ENCODE data around the gene RASGRF2.
"Not testable (repeated sequence)": the region's sequence is repeated elsewhere in the genome, so short reads cannot be mapped to it uniquely, and the experiment has no call there.

The RASGRF2 gene

DNA sequence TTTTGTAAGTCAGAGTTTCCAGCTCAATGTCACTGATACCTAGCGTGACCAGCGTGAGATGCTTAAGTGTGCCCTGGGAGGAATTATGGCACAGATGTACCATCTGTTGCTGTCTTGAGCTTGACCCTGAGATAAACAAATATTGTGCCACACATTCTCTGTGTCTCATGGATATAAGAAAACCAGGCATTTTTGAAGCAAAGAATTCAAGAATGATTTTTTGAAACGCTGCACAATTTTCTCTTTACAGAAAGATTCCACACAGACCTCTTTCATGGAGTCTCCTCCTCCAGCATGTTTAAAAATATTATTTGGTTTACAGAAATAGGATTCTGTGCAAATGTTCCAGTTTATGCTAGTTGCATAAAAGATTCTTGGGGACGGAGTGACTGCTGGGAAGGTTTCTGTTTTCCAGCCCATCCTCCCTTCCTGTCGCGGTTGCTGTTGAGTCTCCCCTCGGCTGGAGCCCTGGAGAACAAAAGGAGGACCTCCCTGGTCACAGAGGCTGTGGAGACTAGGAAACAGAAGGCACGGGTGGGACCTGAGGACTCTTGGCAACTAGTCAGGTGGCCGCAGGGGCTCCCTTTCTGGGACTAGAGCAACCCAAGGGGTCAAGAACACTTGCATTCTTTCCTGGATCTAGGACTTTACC is 120.8 kb downstream of the RASGRF2 start:
- no peak for DNase-seq

DNA sequence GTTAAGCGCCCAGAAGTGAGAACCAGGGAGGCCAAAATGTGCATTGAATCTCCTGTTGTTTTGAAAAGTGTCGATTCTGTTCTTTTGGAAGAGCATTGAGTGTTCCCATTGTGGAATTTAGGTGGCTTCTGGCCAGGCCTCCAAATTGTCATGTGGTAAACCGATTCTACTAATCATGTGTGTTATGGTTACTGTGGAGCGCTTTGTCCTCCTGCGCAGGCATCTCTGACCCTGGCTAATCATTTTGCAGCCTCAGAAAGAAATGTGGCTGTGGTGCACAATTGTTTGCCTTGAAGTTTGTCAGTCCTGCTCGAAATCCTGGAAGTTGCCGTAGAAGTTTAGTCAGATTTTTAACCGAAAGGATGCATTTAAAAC is 121.3 kb downstream of the RASGRF2 start:
- no peak for DNase-seq

DNA sequence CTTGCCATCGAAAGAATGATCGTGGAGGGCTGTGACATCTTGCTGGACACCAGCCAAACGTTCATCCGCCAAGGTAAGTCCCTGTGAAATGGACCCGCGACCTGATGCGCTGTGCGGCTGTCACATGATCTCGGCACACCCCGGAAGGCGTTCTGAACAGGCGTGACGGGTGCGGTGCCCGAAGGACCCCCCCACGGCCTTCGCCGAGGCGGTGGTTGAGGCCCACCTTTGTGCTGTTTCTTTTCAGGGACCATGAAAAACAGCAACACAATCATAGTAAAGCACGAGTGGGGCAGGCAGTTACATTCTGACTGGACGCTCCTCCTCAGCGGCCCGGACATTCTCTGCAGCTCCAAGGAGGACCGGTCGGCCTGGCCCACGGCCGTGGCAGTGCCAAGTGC is 126.7 kb downstream of the RASGRF2 start:
- DNase-seq = no peak

DNA sequence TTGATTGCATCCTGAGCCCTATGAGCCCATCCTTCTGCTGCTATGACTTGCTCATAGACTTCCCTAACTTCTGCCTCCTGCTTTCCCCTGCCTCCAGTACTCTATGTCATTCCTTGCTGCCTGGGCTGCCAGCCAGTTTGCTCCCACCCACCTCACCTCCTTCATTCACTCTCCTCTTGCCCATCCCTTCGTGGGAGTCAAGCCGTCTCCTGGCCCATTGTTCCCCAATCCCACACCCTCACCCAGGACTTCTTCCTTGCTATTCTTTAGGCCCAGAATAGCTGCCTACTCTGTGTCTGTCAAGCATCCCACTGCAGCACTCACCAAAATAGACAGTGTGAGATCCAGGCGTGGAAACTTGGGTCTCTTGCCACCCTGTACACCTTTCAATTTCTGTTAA is 131.0 kb downstream of the RASGRF2 start:
- DNase-seq = no peak

DNA sequence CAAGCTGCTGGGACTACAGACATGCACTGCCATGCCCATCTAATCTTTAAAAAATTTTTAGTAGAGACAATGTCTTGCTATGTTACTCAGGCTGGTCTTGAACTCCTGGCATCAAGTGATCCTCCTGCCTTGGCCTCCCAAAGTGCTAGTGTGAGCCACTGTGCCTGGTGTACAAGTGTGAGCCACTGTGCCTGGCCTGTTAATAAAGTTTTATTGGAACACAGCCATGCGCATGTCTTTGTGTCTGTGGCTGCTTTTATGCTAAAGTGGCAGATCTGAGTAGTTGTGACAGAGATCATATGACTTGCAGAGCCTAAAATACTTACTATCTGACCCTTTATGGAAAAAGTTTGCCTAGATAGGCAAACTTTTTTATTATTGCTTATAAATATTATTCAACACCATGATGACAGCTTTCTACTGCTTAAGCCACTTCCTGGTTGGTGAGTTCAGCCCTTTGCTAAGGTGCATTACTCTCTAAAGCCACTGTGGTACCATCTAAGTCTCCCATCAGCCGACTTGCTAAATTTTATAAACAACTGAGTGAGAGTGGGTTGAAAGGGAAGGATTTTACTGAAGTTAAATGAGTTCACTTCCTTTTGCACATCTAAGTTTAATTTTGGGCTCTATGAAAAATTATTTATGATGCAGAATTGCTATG is 133.5 kb downstream of the RASGRF2 start:
- DNase-seq = no peak

DNA sequence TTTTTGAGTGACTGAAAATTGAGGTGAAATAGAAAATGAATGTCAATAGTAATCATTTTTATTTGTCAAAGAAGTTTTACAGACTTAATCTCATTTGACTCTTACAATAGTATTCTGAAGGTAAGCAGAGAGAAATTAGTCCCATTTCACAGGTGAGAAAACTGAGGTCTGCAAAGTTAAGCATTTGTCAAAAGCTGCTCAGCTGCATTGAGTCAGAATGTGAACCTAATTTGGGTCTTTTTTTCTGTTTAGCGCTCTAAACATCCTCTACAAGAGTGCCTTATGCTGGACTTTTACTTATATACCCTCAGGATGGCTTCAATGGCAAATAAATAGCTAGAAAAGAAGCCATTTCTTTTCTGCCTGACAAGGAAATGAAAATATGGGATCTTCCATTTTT is 135.7 kb downstream of the RASGRF2 start:
- DNase-seq = no peak

DNA sequence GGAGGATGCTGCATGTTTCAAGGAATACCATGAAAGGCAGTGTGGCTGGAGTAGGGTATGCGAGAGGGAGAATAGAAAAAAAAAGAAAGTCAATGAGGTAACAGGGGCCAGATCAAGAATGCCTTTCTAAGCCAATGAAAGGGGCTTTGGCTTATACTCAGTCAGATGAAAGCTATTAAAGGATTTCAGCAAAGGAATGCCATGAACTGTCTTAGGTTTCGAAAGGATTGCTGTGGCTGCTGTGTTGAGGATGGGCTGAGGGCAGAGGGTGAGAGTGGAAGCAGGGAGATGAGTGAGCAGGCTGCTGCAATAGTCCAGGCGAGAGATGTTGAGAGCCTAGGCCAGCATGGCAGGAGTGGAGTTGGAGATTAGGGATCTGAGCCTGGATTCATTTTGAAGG is 137.6 kb downstream of the RASGRF2 start:
- no peak for DNase-seq

DNA sequence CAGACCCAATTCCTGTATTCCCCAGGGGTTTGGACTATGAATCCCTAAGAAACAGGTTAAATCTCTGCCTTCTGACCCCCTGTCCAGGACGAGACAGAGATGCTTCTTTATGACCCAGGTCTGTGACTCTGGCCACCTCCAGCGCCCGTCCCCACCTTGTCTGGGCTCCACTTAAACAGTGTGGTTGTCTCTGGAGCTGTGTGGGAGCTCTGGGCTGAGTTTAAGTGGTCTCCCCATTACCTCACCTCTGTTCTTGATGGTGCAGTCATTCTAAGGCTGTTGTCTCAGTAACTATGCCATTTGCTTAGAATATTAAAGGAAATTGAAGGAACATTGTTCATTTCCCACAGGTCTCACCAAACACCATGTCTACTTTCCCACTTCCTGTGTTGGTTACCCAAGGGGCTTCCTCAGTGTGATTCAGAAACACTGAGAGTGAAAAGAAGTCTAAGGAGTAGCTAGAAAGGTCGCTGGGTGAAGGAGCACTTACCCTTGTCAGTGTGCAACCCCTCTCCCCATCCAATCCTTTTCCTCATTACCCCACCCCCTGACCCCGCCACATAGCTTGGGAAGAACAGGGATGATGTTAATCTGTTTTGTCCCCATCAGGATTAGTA is 145.2 kb downstream of the RASGRF2 start:
- DNase-seq = no peak

DNA sequence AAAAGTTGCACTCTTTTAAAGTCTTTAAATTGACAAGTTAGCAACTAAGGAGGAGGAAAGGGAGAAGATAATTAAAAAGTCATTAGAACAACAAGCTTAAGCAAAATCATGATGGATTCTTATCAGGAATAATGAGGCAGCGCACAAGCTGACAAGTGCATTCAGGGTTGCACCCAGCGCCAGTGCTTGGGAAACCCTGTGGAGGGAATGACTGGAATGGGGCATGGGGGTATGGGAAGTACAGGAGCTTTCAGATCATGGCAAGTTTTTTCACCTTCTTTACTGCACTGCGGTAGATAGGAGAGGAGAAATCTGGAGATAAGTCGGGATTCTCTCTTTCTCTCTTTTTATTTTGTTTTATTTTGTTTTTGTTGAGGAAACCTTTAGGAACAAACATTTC is 155.1 kb downstream of the RASGRF2 start:
- no peak for DNase-seq

DNA sequence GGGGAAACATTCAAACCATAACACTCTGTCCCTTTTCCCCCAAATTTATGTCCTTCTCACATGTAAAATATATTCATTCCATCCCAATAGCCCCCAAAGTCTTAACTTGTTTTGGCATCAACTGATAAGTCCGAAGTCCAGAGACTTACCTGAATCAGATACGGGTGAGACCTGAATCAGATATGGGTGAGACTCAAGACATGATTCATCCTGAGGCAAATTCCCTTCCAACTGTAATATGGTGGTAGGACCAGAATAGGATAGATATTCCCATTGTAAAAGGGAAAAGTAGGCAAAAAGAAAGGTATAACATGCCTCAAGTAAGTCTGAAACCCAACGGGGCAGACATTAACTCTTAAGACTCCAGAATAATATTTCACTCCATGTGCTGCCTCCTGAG is 157.4 kb downstream of the RASGRF2 start:
- DNase-seq = no peak

DNA sequence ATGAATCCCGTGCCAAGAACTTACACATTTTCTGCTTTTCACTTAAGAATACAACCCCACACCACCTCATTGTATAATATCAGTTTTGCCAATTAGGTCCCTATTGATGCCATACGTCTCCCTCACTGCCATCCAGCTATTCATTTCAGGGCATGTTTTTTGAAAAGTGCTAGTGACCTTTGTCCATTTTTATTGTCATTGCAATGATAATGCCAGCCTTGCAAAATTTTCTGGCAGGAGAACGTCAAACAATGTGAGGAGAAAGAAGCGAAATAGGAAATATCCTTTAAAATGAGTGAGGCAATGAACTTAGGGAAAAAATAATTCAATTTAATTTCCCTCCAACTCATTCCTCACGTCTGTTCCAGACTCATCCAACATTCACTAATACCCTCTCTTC is 161.1 kb downstream of the RASGRF2 start:
- no peak for DNase-seq

DNA sequence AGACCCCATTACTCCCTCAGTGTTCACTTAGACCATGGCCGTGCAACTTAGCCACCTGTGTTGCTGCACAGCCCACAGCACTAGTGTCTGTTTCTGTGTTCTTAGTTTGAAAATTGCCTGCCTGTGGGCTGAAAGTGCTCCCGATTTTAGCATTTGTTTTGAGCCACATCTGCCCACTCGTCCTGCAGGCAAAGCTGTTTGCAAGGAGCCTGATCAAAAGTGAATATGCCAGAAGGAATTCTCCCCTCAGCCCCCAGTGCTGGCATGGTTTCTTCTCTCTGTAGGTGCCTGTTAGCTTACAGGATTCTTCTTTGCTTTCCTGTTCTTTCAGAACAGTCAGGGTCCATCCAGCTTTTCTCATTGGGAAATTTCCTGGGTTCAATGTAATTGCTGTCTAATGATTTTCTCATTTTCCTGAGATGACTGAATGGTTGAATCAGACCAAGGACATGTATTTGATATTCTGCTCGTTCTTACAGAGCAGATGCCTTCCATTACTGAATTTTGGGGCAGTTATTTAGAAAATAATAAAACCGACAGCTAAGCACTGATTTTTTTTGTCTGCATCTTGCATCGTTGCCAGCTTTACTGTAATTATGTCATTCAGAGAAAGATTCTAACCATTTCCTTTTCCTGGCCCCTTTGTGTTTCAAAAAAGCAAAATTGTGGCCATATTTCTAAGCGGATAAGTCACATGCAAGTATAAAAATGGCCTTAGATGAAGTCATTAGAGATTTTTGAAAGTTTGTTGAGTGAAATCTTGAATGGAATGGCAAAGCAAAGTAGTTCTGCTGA is 161.9 kb downstream of the RASGRF2 start:
- no peak for DNase-seq

DNA sequence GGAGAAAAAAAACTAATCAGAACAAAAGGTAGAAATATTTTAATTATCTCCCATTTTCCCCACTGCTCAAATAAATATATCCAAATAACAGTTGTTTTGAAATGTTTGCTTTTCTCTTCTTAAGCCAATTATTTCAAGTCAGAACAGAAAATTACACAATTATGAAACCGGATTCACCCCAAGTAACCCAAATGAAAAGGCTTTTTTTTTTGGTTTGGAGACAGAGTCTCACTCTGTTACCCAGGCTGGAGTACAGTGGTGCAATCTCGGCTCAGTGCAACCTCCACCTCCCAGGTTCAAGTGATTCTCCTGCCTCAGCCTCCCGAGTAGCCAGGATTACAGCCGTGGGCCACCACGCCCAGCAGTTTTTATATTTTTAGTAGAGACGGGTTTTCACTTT is 164.5 kb downstream of the RASGRF2 start:
- not testable (repeated sequence) for DNase-seq

DNA sequence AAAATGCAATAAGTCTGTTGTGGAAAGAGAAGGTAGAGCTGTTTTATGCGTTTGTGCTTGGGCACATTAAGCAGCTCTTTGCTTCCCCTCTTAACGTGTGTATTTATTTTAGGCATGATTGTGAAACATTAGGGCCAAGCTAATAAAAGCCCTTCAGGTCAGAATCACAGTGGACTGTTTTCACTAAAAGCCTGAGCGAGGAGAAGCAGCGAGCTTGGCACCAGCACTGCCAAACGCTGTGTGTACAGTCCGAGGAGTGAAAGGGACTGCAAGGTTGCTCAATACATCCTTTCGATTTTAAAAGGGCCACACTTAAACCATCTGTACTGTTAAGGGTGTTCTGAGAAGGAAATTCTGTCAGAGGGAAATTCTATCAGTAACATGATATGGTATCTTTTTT is 165.8 kb downstream of the RASGRF2 start:
- no peak for DNase-seq

DNA sequence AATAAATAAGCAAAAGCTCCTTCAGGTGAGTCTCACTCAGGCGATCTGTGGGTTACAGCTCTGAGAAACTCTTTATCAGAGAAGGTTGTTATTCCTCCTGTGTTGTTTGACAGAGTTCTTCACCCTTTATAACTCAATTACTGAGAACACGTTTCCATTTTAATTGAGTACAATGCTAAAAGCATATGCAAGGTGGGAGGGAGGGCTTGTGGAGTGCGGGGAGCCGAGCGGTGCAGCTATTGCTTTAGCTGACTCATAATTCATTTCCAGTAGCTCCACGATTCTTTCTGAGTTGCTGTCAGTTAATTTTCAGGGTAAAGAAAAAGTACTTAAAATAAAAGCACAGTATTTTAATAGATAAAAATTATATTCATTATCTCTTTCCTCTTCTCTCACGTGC is 168.3 kb downstream of the RASGRF2 start:
- DNase-seq = no peak

DNA sequence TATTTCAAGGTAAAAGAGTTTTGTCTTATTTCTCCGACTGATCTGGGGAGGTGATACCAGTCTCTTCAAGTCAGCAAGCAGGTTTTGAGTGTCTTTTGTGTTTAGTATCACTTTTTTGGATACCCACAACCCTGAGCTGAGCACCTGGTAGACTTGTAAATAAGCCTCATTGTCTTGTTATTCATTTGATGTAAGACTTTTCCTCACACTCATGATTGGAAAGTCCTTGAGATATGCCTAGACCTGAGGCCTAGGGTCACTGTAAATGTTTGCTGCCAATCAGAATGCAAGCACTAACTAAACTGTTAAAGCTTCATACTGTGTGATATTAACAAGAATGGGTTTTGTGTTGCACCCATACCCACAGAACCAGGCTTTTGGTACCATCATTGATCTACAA is 172.2 kb downstream of the RASGRF2 start:
- DNase-seq = no peak

DNA sequence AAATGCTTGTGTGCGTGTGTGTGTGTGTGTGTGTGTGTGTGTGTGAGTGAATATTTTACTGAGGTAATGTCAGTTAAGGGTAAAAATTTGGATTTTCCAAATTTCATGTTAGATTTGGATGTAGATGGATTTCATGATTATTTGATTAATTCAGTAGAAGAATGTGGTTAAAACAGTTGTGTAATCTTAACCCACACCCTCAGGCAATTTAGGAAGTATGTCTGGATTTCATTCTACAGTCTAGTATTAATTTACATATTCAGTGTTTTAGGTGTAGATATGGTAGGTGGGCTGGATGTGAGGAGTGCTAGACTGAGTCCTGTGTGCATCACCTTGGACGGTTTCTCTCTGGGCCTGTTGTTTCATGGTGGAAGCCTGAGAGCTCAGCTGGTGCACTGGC is 173.9 kb downstream of the RASGRF2 start:
- no peak for DNase-seq

DNA sequence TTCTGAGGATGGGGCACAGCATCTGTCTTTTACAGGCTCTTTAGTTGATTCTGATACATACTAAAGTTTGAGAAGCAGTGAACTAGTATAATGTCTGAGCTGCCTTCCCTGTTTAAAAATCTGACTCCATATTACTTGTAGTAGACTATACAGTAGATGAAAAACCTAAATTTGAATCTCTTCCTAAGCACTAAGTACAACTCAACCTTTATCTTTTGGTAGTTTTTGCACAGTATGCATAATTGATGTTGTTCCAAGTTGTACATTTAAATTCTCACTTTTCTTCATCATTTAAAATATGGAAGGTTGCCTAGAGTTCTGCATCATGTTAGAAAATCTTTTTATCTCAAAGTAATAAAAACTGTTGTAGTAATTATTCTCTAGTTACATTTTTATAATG is 174.4 kb downstream of the RASGRF2 start:
- DNase-seq = no peak

DNA sequence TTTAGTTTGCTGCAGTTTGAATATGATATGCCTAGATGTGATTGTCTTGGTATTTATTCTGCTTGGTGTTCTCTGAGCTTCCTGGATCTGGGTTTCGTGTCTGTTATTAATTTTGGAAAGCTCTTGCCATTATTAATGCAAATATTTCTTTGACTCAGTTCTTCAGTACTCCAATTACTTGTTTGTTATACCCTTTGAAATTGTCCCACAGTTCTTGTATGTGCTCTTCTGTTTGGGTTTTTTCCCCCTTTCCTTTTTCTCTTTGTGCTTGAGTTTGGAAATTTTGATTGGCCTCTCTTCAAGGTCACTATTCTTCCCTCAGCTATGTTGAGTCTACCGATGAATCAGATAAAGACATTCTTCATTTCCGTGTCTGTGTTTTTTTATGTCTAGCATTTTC is 176.4 kb downstream of the RASGRF2 start:
- DNase-seq = no peak

DNA sequence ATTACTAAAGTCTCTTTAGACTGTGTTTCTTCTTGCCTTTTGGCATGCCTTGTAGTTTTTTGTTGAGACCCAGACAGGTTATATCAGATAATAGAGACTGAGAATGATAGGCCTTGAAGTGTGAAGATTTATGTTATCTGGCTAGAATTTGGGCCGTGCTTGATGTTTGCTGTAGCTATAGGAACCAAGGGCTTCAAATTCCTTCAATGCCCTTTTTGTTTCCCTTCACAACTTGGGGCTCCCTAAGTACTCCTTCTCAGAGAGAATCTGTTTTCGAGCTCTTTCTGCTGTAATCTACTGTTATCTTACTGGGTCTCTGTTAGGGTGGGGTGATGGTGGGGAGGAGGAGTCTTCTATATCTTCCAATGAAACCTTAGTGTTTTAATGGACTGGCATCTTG is 177.7 kb downstream of the RASGRF2 start:
- no peak for DNase-seq

DNA sequence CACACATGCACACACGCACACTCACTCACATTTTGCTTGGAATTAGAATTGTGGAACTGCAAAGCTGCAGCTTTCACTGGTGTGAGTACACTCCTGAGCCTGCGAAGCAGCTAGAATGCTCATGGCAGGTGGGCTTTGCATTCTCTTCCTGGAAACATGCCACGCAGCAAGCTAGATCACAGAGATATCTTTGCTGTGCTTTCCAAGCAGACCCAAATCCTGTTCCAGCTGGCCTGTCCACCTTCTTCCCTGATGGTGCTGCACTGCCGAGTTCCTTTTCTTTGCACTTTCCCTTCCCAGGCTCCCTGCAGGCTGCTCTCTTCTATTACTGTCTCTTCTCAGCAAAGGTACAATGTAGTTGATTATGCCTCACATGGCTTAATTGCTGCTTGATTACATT is 180.3 kb downstream of the RASGRF2 start:
- no peak for DNase-seq

DNA sequence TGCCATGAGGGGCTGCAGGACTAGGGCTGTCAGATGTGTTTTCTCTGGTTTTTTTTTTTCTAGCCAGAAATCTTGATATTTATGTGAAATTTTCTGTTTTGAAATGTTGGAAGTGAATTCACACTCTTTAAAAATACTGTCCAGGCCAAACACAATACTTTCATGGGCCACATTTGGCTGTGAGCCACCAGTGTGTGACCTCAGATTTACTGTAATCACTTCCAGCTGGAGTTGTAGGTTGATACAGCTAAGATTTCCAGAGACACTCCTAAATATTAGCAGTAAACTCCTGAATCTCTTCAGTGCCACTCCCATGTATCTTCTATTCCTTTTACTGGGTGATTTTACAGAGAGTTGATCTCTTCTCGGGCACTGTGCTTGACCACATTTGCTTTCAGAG is 180.8 kb downstream of the RASGRF2 start:
- DNase-seq = no peak

DNA sequence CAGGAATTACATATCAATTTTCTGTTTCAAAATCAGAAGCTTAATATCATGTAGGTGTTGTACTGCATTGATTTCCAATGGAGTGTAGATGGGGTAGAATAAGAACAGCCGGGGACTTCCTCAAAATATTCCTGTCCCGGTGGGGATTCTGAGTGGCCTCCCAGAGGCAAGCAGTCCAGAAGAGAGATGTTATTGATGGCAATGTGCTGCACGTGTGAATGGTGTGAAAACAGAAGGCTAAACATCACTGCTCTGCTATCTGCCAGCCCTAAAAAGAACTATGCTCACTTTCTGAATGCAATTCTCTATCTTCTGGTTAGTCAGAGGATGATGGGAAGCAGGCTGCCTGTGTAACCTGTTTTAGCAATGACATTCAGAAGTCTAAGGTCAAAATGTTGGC is 181.9 kb downstream of the RASGRF2 start:
- no peak for DNase-seq
